Testis (tissue), 2 donors: ENCODE data around the gene KLHDC4.

ENCODE experiments used
- POLR2A ChIP-seq: fragments of 450-650 bp; IDR thresholded peaks from one replicate; pipeline ENCODE4 v1.6.1; 2017; ENCODE audit warnings: antibody characterized with exemption, mild to moderate bottlenecking, moderate library complexity
- TF ChIP-seq, protein P1 (sequence below), 3 experiments: fragments of 450-650 bp in 2 of 3; fragments of 200-600 bp in 1 of 3; sonication (generic) in 1 of 3; IDR thresholded peaks; one replicate each; pipeline ENCODE4 v1.5.1; 2016 to 2019; ENCODE audit warnings: antibody characterized with exemption in 3 of 3, mild to moderate bottlenecking in 2 of 3, moderate library complexity in 1 of 3

GRCh38 chr16:87713451-87714229 is 52.1 kb downstream of the KLHDC4 start:
- TF ChIP-seq, protein P1, sequence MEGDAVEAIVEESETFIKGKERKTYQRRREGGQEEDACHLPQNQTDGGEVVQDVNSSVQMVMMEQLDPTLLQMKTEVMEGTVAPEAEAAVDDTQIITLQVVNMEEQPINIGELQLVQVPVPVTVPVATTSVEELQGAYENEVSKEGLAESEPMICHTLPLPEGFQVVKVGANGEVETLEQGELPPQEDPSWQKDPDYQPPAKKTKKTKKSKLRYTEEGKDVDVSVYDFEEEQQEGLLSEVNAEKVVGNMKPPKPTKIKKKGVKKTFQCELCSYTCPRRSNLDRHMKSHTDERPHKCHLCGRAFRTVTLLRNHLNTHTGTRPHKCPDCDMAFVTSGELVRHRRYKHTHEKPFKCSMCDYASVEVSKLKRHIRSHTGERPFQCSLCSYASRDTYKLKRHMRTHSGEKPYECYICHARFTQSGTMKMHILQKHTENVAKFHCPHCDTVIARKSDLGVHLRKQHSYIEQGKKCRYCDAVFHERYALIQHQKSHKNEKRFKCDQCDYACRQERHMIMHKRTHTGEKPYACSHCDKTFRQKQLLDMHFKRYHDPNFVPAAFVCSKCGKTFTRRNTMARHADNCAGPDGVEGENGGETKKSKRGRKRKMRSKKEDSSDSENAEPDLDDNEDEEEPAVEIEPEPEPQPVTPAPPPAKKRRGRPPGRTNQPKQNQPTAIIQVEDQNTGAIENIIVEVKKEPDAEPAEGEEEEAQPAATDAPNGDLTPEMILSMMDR (IDR thresholded peaks at IDR 0.05), result no peak
- no peak for TF ChIP-seq POLR2A
